GM23338 (cell line): ENCODE data around the gene TEX101. TPM values are rescaled to one million over a fixed set of nuclear protein-coding genes. Genes with fewer than 3 reads are reported as not detected.
A peak's percentile ranks its signal among the peaks of the same experiment; 100 is the strongest.

ENCODE experiments used
- ATAC-seq: fragments of 200-7000 bp; cut with Tn5 transposase; 3 replicates; pipeline ENCODE4 v1.9.1; 2020
- DNase-seq: peaks from one replicate; pipeline ENCODE4 v3.0.0-alpha.2; 2015; ENCODE audit warnings: low spot score
- H2AFZ ChIP-seq: fragments of 200-600 bp; sonication (generic); 2 replicates; pipeline ENCODE4 v1.8.0; 2016; ENCODE audit warnings: antibody characterized with exemption, mild to moderate bottlenecking, moderate library complexity
- H3F3A ChIP-seq: fragments of 200-600 bp; sonication (generic); replicated peaks from 2 replicates; pipeline ENCODE4 v1.8.0; 2017; ENCODE audit warnings: antibody characterized with exemption, mixed run types, low read depth
- H3K27ac ChIP-seq: fragments of 200-600 bp; sonication (generic); 2 replicates; pipeline ENCODE4 v1.6.1; 2016; ENCODE audit warnings: low read depth
- H3K27me3 ChIP-seq: fragments of 200-600 bp; sonication (generic); 2 replicates; pipeline ENCODE4 v1.8.0; 2016; ENCODE audit warnings: mild to moderate bottlenecking, mixed run types, moderate library complexity; ENCODE audit not compliant: insufficient read depth
- H3K36me3 ChIP-seq: fragments of 200-600 bp; sonication (generic); 2 replicates; pipeline ENCODE4 v1.8.0; 2016; ENCODE audit warnings: mild to moderate bottlenecking; ENCODE audit not compliant: insufficient read depth
- H3K4me1 ChIP-seq: fragments of 200-600 bp; sonication (generic); 2 replicates; pipeline ENCODE4 v1.8.0; 2016; ENCODE audit warnings: mild to moderate bottlenecking, moderate library complexity; ENCODE audit not compliant: insufficient read depth
- H3K4me2 ChIP-seq: fragments of 200-600 bp; sonication (generic); 2 replicates; pipeline ENCODE4 v1.7.1; 2017; ENCODE audit warnings: mixed run types
- H3K4me3 ChIP-seq: fragments of 200-600 bp; sonication (generic); 2 replicates; pipeline ENCODE4 v1.6.1; 2016; ENCODE audit warnings: mixed run types
- H3K79me2 ChIP-seq: fragments of 200-600 bp; sonication (generic); replicated peaks from 2 replicates; pipeline ENCODE4 v1.8.0; 2017; ENCODE audit warnings: mild to moderate bottlenecking; ENCODE audit not compliant: insufficient read depth
- H3K9me2 ChIP-seq: fragments of 200-600 bp; sonication (generic); 2 replicates; pipeline ENCODE4 v1.8.0; 2017; ENCODE audit not compliant: insufficient read depth
- H4K20me1 ChIP-seq: fragments of 200-600 bp; sonication (generic); replicated peaks from 2 replicates; pipeline ENCODE4 v1.8.0; 2017; ENCODE audit warnings: mild to moderate bottlenecking; ENCODE audit not compliant: insufficient read depth
- H3K27ac Mint-ChIP-seq: 2 replicates; pipeline ENCODE4 v1.8.0; 2020; ENCODE audit warnings: inconsistent platforms, mild to moderate bottlenecking, moderate library complexity, mixed read lengths
- H3K27me3 Mint-ChIP-seq: 3 replicates; pipeline ENCODE4 v1.8.0; 2022; ENCODE audit warnings: low read depth, mild to moderate bottlenecking, moderate library complexity, mixed read lengths, inconsistent platforms; ENCODE audit not compliant: insufficient read depth, poor library complexity
- H3K36me3 Mint-ChIP-seq: 3 replicates; pipeline ENCODE4 v1.8.0; 2021; ENCODE audit warnings: low read depth, mild to moderate bottlenecking, inconsistent platforms, moderate library complexity, mixed read lengths
- H3K4me1 Mint-ChIP-seq: 3 replicates; pipeline ENCODE4 v1.8.0; 2020; ENCODE audit warnings: mild to moderate bottlenecking, inconsistent platforms, mixed read lengths
- H3K4me3 Mint-ChIP-seq: 3 replicates; pipeline ENCODE4 v1.8.0; 2021; ENCODE audit warnings: moderate library complexity, mild to moderate bottlenecking, inconsistent platforms, mixed read lengths
- H3K9me3 Mint-ChIP-seq: 3 replicates; pipeline ENCODE4 v1.8.0; 2020; ENCODE audit warnings: moderate library complexity, mild to moderate bottlenecking, inconsistent platforms, mixed read lengths
- CREB1 ChIP-seq: fragments of 250-450 bp; sonication (Bioruptor Pico); IDR thresholded peaks from 2 replicates; pipeline ENCODE4 v1.5.0; 2020; ENCODE audit warnings: low read depth, mild to moderate bottlenecking, moderate library complexity
- EZH2 ChIP-seq: fragments of 200-600 bp; sonication (generic); IDR thresholded peaks from one replicate; pipeline ENCODE4 v1.8.0; 2017; ENCODE audit warnings: antibody characterized with exemption, mild to moderate bottlenecking, low read depth; ENCODE audit not compliant: unreplicated experiment
- EZH2phosphoT487 ChIP-seq: fragments of 200-600 bp; sonication (generic); IDR thresholded peaks from one replicate; pipeline ENCODE4 v1.8.1; 2018; ENCODE audit warnings: antibody characterized with exemption; ENCODE audit not compliant: unreplicated experiment
- JUNB ChIP-seq: IDR thresholded peaks from one replicate; pipeline ENCODE4 v1.6.1; 2016; ENCODE audit warnings: antibody characterized with exemption; ENCODE audit not compliant: unreplicated experiment
- NANOG ChIP-seq: IDR thresholded peaks from 2 replicates; pipeline ENCODE4 v1.6.1; 2016; ENCODE audit warnings: antibody characterized with exemption, borderline replicate concordance
- STAT1 ChIP-seq: IDR thresholded peaks from one replicate; pipeline ENCODE4 v1.6.1; 2016; ENCODE audit warnings: antibody characterized with exemption; ENCODE audit not compliant: unreplicated experiment
- ZNF114 ChIP-seq: fragments of 250-450 bp; sonication (Bioruptor Pico); IDR thresholded peaks from 2 replicates; pipeline ENCODE4 v1.5.0; 2020; ENCODE audit warnings: mild to moderate bottlenecking, moderate library complexity
- ZNF331 ChIP-seq: fragments of 250-450 bp; sonication (Bioruptor Pico); IDR thresholded peaks from 2 replicates; pipeline ENCODE4 v1.5.0; 2020; ENCODE audit warnings: low read depth, mild to moderate bottlenecking, moderate library complexity
- polyA plus RNA-seq: library from polyadenylated mRNA; unstranded; fragments of >200 nt; fragmentation: Nextera tagmentation; extraction: Ambion mirVana; gene quantifications from 2 replicates; pipeline ENCODE4 v1.2.1, GENCODE V29; 2016
- total RNA-seq: library from RNA; depleted of rRNA; stranded (reverse); fragments of >200 nt; shearing (Covaris generic); gene quantifications from 2 replicates; pipeline ENCODE4 v1.2.3, GENCODE V29; 2014
- TF ChIP-seq, protein P1 (sequence below), 2 experiments: fragments of 200-600 bp in 1 of 2; sonication (generic) in 1 of 2; conservative IDR thresholded peaks; 2 replicates each; pipeline versions ENCODE4 v1.5.1 to v1.6.1; 2016 to 2017; ENCODE audit warnings: antibody characterized with exemption in 2 of 2, low read depth in 2 of 2, mild to moderate bottlenecking in 2 of 2, moderate library complexity in 1 of 2
- TF ChIP-seq, protein P2 (sequence below): IDR thresholded peaks from 2 replicates; pipeline ENCODE4 v1.6.1; 2016; ENCODE audit warnings: antibody characterized with exemption
- TF ChIP-seq, protein P3 (sequence below): IDR thresholded peaks from one replicate; pipeline ENCODE4 v1.6.1; 2018; ENCODE audit warnings: antibody characterized with exemption; ENCODE audit not compliant: unreplicated experiment

The TEX101 gene
- total and polyA plus RNA-seq, 2 experiments from 2014 or later = not detected

DNA sequence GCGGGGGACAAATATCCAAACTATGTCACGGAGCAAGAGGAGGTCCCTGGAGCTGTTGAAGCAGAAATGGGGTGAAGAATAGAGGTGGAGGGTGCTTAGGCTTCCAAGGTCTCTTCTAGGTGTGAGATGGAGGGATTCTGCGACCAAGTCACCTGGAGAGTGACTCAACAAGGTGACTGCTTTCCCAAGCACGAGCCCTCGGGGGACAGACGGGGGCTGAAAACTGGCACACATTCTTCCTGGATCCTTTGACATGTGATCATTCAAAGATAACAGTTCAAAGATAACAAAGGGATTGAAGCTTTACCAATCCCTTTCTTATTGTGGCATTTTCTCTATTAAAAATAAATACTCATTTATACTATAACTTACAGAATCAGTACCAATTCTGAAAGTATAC lies 2.2 kb upstream of the TEX101 start:
- Histone ChIP-seq H3K36me3 (no peaks in the 10 kb centered on the region), H3K4me2 (no peak overlapping the region), H4K20me1 (no peaks in the 10 kb centered on the region), H3K9me2 (no peaks in the 10 kb centered on the region), H2AFZ (no peak overlapping the region), H3K79me2 (no peaks in the 10 kb centered on the region), H3K4me1 (no peaks in the 10 kb centered on the region), H3K27ac (no peak overlapping the region), H3F3A (no peaks in the 10 kb centered on the region), H3K4me3 (no peak overlapping the region), H3K27me3 (no peaks in the 10 kb centered on the region)
- ATAC-seq (no peak), DNase-seq (no peak)
- Mint-ChIP-seq H3K4me3 (no peak overlapping the region), H3K27ac (no peak overlapping the region), H3K4me1 (no peaks in the 10 kb centered on the region), H3K36me3 (peaks cover 12% of the 10 kb centered on the region), H3K9me3 (peaks cover 36% of the 10 kb centered on the region), H3K27me3 (peaks cover 9% of the 10 kb centered on the region)
- TF ChIP-seq EZH2 (no peak), ZNF114 (CRISPR knock-in tag) (no peak), NANOG (no peak), CREB1 (no peak), STAT1 (no peak), JUNB (no peak), EZH2phosphoT487 (no peak), ZNF331 (CRISPR knock-in tag) (no peak)
- TF ChIP-seq, protein P1, sequence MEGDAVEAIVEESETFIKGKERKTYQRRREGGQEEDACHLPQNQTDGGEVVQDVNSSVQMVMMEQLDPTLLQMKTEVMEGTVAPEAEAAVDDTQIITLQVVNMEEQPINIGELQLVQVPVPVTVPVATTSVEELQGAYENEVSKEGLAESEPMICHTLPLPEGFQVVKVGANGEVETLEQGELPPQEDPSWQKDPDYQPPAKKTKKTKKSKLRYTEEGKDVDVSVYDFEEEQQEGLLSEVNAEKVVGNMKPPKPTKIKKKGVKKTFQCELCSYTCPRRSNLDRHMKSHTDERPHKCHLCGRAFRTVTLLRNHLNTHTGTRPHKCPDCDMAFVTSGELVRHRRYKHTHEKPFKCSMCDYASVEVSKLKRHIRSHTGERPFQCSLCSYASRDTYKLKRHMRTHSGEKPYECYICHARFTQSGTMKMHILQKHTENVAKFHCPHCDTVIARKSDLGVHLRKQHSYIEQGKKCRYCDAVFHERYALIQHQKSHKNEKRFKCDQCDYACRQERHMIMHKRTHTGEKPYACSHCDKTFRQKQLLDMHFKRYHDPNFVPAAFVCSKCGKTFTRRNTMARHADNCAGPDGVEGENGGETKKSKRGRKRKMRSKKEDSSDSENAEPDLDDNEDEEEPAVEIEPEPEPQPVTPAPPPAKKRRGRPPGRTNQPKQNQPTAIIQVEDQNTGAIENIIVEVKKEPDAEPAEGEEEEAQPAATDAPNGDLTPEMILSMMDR (conservative IDR thresholded peaks at IDR 0.05; ENCODE audit: low read depth in 2 of 2) = no peak
- TF ChIP-seq, protein P2, sequence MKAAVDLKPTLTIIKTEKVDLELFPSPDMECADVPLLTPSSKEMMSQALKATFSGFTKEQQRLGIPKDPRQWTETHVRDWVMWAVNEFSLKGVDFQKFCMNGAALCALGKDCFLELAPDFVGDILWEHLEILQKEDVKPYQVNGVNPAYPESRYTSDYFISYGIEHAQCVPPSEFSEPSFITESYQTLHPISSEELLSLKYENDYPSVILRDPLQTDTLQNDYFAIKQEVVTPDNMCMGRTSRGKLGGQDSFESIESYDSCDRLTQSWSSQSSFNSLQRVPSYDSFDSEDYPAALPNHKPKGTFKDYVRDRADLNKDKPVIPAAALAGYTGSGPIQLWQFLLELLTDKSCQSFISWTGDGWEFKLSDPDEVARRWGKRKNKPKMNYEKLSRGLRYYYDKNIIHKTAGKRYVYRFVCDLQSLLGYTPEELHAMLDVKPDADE = no peak

DNA sequence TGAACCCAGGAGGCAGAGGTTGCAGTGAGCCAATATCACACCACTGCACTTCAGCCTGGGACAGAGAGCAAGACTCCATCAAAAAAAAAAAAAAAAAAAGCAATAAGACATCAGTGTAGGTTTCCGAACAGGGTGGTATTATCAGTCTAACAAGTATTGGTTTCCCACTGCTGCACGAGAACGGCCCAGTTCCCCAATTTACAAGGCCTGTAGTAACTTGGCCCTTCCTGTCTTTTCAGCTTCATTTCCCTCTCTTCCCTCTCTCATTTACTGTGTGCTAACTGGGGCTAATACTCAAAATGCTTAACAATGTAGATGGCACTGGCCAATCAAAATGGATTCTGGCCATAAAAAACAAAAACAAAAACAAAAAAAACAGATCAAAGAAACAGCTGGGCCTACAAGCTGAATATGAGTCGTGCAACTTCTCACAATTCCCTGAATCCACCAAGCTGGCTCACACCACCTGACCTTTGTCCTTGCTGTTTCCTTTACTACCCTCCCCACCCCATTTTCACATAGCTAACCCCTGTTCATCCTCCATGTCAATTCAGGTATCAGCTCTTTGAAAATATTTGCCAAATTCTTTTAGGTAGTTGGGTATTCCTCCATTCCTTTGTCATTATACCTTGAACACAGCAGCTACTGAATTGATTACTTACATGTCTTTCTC lies 2.4 kb downstream of the TEX101 start:
- peak overlapping the region; percentile 44; the same call in 1 of the 2 replicates for H2AFZ ChIP-seq
- H3K27ac ChIP-seq = no peak overlapping the region
- Mint-ChIP-seq H3K4me3 (no peak overlapping the region), H3K36me3 (peaks cover 12% of the 10 kb centered on the region), H3K9me3 (peaks cover 42% of the 10 kb centered on the region), H3K27me3 (peaks cover 20% of the 10 kb centered on the region), H3K4me1 (peaks cover 19% of the 10 kb centered on the region), H3K27ac (no peak overlapping the region)
- DNase-seq (no peak), ATAC-seq (no peak)
- peaks cover 9% of the 10 kb centered on the region; the same call in 1 of the 2 replicates for H3K9me2 ChIP-seq
- H3K4me2 ChIP-seq = no peak overlapping the region
- H3K27me3 ChIP-seq = no peaks in the 10 kb centered on the region
- no peaks in the 10 kb centered on the region for H3K79me2 ChIP-seq
- 0 out of 2 replicates have a peak, but pooled peaks cover 5% of the 10 kb centered on the region for H3K36me3 ChIP-seq
- H3F3A ChIP-seq = no peaks in the 10 kb centered on the region
- TF ChIP-seq ZNF331 (CRISPR knock-in tag) = no peak
- TF ChIP-seq ZNF114 (CRISPR knock-in tag) = no peak
- TF ChIP-seq EZH2 = no peak
- no peak for TF ChIP-seq CREB1
- TF ChIP-seq NANOG = no peak
- TF ChIP-seq, protein P1 (conservative IDR thresholded peaks at IDR 0.05; ENCODE audit: low read depth in 2 of 2) = no peak
- no peak for TF ChIP-seq JUNB
- TF ChIP-seq STAT1 = no peak
- TF ChIP-seq, protein P3, sequence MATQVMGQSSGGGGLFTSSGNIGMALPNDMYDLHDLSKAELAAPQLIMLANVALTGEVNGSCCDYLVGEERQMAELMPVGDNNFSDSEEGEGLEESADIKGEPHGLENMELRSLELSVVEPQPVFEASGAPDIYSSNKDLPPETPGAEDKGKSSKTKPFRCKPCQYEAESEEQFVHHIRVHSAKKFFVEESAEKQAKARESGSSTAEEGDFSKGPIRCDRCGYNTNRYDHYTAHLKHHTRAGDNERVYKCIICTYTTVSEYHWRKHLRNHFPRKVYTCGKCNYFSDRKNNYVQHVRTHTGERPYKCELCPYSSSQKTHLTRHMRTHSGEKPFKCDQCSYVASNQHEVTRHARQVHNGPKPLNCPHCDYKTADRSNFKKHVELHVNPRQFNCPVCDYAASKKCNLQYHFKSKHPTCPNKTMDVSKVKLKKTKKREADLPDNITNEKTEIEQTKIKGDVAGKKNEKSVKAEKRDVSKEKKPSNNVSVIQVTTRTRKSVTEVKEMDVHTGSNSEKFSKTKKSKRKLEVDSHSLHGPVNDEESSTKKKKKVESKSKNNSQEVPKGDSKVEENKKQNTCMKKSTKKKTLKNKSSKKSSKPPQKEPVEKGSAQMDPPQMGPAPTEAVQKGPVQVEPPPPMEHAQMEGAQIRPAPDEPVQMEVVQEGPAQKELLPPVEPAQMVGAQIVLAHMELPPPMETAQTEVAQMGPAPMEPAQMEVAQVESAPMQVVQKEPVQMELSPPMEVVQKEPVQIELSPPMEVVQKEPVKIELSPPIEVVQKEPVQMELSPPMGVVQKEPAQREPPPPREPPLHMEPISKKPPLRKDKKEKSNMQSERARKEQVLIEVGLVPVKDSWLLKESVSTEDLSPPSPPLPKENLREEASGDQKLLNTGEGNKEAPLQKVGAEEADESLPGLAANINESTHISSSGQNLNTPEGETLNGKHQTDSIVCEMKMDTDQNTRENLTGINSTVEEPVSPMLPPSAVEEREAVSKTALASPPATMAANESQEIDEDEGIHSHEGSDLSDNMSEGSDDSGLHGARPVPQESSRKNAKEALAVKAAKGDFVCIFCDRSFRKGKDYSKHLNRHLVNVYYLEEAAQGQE = no peak
- no peak overlapping the region for H3K4me3 ChIP-seq
- H3K4me1 ChIP-seq = peaks cover 17% of the 10 kb centered on the region
- no peaks in the 10 kb centered on the region for H4K20me1 ChIP-seq
